ENCODE results near the gene ANKDD1A.

The ANKDD1A gene

DNA sequence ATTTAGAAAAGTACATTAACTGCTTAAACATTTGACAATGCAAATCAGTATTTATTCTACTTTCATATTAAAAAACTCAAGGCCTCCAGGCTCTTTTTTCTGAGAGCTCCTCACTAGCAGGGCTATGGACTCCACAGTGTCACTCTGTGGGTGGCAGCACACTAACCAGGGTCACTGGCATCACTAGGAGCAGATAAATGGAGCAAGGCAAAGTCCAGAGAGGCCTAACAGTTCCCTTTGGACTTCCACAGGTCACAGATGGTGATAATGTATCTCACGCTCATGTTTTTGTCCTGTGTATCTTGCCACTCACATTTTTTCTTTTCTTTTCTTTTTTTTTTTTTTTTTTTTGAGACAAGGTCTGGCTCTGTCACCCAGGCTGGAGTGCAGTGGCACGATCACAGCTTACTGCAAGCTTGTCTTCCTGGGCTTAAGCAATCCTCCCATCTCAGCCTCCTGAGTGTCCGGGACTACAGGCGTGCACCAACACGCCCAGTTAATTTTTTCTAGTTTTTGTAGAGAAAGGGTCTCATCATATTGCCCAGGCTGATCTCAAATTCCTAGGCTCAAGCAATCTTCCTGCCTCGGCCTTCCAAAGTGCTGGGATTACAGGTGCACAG, 70.2 kb downstream of the ANKDD1A start:
- DNase-seq = no peak

GRCh38 chr15:64982472-64982871, 70.8 kb downstream of the ANKDD1A start:
- no peak for DNase-seq

GRCh38 chr15:64985366-64986033, 73.8 kb downstream of the ANKDD1A start:
- no peak for DNase-seq

DNA sequence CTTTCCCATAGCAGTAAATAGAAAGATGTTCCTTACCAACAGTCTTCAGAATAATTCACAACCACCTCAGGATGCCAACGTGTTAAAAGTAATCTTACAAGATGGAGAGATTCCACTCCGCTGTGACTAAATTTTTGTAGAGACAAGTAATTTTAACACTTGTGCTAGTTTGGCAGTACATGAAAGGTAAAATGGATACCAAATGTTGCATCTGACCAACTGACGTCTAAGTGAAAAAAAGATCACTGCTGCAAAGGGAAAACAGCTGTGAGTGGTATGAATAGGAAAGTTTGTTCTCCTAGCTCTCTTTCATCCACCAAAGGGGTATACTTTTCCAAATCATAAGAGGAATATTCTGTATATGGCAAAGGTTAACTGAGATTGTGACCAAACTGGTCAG, 75.4 kb downstream of the ANKDD1A start:
- DNase-seq = no peak

GRCh38 chr15:64989416-64990167, 77.9 kb downstream of the ANKDD1A start, which contains the start of gene SPG21:
Gene SPG21 (minus strand): TSS chr15:64989914. CDS start chr15:64983569, 6,345 bp downstream.
- peak; percentile 66 for DNase-seq

DNA sequence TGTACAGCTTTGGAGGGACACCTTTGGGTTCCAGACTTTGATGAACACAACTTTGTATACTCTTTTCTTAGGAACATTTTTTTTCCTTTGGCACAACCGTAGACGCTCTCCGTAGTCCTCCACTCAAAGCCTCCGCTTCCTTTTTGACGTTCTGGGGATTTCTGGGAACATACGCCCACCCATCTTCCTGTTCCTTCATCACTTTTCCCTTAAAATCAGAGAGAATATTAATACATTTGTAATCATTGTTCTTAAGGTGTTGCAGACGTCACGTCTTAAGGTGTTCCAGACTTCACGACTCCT, 78.4 kb downstream of the ANKDD1A start:
- DNase-seq = no peak

DNA sequence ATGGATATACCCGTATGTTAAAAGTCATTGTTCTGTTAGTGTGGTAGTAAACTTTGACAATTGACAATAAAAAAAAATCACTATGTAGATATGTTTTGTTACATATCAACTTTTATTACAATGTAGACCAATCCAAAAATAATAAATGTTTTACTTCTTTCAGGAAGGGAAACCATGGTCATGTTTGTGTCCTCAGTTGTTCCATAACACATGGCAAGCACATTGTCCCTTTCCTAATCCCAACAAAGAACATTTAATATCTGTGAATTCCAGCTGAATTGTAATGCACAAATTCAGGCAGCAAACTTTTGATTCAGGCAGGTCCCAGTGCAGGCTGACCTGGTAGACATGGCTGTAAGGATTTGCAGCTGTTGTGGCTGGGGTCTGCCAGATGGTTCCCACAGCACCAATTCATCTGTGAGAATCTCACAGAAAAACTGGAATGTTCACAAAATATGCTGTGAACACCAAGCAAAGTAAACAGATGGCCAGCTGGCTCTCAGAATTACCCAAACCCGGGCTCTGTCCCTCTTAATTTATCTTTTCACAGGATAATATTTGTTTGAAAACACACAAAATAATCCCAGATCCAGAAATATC, 79.9 kb downstream of the ANKDD1A start:
- peak; percentile 16 for DNase-seq

DNA sequence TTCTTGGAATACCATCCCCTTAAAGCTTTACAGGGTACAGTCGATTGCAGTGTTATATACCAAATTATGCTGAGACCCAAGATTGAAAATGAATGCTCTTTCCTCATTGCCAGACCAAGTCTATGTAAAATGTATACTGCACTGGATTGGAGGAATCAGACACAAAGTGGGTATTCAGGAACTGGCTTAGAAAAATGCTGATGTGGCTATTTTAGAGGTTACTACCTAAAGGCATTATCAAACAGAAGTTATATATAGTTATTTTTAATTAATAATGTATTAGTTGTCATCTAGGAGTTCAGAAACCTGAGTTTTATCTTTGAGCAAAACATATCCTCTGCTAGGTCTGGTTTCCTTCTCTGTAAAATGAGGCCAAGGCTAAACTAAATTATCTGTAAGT, 81.6 kb downstream of the ANKDD1A start:
- no peak for DNase-seq

DNA sequence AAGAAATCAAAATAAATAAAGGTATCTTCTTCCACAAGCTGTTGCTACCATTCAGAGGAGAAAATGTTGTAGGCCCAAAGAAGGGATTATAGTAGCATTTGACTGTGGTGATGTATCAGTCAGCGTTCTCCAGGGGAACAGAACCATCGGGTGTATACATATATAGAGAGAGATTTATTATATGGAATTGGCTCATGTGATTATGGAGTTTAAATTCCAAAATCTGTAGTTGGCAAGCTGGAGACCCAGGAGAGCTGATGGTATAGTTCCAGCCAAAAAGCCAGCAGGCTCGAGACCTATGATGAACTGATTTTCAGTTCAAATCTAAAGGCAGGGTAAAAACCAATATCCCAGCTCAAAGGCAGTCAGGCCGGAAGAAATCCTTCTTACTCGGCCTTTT, 85.4 kb downstream of the ANKDD1A start:
- DNase-seq = no peak

DNA sequence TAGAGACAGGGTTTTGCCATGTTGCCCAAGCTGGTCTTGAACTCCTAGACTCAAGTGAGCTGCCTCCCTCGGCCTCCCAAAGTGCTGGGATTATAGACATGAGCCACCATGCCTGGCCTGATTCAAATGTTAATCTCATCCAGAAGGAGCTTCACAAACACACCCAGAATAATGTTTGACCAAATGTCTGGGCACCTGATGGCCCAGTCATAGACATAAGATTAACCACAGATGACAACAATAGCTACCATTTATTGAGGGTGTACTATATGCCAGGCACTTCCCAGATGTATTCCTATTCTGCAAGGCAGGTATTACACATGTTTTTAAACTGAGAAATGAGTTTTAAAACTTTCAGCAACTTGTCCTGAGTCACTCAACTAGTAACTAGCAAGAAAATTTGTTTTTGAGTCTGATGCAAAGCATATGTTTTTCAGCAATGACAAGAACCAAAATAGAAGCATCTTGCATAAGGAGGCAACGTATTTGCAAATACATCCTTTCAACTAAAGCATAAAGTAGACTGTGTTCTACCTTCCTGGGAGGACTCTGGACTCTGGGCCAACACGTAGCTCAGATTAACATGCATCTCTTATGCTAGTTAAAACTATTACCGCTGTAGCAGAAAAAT, 86.2 kb downstream of the ANKDD1A start:
- DNase-seq = no peak

DNA sequence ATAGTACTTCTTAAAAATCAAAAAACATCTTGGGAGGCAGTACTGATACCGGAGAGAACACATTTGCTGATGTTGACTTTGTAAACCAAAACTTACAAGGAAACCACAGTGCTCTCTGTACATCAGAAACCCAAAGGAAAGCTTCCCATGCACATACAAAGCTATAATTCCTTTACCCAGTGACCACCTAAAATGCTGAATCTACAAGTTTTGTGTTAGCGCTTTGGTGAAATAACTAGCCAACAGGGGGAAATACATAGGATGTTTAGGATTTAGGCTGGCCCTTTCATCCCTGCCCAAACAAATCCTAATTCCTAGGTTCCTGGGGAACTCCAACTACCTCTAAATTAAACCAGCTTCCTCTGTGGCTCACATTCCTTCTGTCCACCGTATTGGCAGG, 93.3 kb downstream of the ANKDD1A start:
- no peak for DNase-seq

DNA sequence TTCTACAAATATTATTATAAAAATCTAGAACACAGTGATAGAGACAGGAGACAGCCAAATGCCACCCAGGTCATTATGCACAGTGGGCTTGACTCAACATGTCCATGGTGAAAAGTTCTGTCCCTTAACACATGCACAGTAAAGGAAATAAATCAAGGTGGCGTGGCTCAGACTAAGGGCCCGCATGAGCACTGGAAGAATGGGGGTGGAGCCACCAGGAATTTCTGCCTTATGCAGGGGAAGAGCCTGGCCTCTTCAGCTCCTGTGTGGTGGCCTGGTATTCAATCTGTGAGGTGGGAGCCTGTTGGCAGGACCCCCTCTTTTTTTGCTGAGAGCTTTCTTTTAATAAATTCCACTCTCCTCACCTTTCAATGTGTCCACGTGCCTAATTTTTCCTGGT, 95.2 kb downstream of the ANKDD1A start:
- no peak for DNase-seq
